Measurements from ENCODE around the gene GSPT1.

GSPT1 gene

GRCh38 chr16:11913425-11914079, 2.2 kb downstream of the GSPT1 start:
- no peak for DNase-seq (ENCODE audit: low spot score)
- FAIRE-seq, result no peak

GRCh38 chr16:11909653-11910545, 5.9 kb downstream of the GSPT1 start:
- DNase-seq (ENCODE audit: low spot score) (no peak), FAIRE-seq (no peak)

- DNase-seq (ENCODE audit: low spot score), result no peak
- FAIRE-seq, result no peak
Measured at GRCh38 chr16:11907160-11907970, 8.4 kb downstream of the GSPT1 start.

DNA sequence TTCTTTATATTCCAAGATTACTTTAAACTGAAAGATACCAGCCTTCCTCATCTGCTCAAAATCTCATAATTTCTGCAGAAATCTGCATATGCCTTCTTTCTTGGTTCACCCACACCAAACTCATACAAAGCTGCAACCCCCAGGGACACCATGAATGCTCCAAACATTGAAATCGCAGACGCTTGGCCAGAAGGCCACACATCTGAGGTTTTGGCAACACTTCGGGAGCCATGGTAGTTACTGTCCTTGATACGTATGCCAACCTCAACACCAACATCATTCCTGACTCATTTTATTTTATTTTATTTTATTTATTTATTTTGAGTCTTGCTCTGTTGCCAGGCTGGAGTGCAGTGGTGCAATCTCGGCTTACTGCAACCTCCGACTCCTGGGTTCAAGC, 11.8 kb downstream of the GSPT1 start:
- FAIRE-seq (no peak), DNase-seq (ENCODE audit: low spot score) (no peak)

- FAIRE-seq (no peak), DNase-seq (ENCODE audit: low spot score) (no peak)
Measured at GRCh38 chr16:11901091-11901490, 14.7 kb downstream of the GSPT1 start.

DNA sequence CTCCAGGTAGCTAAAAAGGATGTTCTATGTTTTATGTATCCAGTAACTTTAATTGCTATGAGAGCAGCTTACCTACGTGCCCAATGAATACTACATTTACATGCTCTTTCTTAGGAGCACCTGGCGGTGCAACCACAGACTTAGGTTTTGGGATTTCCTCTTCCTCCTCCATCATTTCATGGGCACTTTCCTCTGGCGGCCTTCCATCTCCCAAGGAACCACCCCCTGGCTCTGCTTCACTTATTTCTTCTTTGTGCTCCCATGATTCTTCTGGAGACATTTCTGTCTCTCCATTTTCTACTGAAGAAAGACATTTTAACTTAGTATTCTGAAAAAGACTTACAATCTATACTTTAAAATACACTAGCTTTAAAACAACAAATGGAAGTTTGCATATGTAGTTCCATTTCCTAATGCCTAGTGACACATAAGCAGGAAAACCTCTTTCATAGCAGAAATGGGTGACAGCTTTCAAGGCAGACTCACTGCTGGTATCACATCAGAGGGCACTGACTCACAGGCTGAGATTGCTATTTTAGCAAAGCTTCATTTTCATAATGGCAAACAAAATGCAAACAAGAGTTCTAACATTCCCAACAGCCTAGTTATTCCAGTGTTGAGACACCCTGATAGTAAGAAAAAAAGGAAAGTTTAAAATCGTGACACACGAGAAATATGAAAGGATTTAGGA, 19.1 kb downstream of the GSPT1 start:
- FAIRE-seq (no peak), DNase-seq (ENCODE audit: low spot score) (no peak)

DNA sequence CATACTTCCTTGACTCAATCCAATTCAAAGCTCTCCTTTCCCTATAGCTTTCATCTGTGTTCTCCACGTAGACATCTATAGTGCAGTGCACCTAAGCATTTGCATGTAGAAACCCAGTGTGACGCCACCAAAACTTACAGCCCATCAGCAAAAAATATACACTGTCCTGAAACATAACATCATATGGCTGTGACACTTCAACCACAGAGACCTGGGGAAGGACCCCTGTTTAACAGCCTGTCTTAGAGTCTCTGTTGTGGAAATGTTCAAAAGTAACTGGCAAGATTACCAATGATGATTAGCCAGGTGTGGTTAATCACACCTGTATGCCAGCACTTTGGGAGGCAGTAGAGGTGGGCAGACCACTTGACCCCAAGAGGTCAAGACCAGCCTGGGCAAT, 22.2 kb downstream of the GSPT1 start:
- DNase-seq (ENCODE audit: low spot score) (no peak), FAIRE-seq (no peak)

DNA sequence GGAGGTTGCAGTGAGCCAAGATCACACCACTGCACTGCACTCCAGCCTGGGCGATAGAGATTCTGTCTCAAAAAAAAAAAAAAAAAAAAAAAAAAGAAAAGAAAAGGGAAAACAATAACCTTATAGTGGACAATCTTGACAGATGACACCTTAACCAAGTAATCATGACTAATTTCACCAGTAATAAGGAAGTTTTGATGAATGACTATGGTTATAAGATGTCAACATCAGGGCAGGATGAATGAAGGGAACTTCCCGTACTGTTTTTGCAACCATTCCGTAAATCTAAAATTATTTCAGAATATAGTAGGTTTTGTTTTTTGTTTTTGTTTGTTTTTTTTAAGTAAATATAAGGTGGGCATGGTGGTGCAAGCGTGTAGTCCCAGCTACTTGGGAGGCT, 23.0 kb downstream of the GSPT1 start:
- FAIRE-seq (no peak), DNase-seq (ENCODE audit: low spot score) (no peak)

DNA sequence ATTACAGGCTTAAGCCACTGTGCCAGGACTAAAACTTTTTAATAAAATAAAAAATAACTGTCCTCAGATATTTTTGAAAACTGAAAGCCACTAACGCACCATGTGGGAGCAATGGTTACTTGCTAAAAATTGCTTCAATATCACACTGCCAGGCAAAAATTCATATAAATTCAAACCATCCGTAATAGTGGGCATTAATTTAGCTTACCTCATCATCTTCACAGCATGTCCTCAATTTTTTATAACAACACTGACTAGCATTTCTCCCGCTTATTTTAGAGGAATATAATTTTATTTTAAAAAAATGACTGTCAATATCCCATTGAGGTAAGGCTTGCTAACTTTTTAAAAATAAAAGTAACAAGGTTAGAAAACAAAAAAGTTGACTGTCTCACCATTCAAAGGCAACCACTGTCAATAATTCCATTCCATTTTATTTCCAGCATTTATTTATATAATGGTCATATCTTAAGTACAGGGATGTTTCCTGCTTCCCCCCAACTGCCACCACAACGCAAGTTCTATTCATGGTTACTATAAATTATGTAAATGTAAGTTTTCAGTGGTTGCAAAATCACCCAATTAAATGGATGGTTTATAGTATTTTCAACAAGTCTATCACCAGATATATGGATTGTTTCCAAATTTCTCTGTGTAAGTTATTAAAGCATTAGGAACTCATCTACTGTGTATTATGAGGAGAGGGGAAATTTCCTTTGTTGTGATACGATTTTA, 25.4 kb downstream of the GSPT1 start:
- no peak for DNase-seq (ENCODE audit: low spot score)
- no peak for FAIRE-seq

DNA sequence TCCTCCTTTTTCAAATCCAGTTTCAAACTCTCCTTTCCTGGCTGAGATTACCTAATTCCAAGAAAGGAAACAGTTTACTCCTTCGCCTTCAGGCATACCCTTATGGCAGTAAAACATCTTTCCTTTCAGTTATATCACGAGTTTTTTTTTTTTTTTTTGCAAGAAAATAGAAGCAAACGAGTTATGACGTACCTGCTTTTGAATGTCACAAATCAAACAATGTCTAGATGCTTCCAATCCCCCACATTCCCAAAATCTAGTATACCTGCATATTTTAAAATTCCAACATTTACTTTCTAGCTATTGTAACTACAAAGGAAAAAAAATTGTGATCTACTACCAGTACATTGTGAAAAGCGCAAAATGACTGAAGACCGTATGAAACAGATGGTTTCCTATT, 28.9 kb downstream of the GSPT1 start:
- no peak for FAIRE-seq
- no peak for DNase-seq (ENCODE audit: low spot score)

GRCh38 chr16:11884035-11884434, 31.7 kb downstream of the GSPT1 start:
- FAIRE-seq, result no peak

GRCh38 chr16:11880007-11880406, 35.7 kb downstream of the GSPT1 start:
- FAIRE-seq, result no peak

More at GRCh38 chr16:11884035-11884434, 31.7 kb downstream of the GSPT1 start:
- no peak for DNase-seq (ENCODE audit: low spot score)

DNA sequence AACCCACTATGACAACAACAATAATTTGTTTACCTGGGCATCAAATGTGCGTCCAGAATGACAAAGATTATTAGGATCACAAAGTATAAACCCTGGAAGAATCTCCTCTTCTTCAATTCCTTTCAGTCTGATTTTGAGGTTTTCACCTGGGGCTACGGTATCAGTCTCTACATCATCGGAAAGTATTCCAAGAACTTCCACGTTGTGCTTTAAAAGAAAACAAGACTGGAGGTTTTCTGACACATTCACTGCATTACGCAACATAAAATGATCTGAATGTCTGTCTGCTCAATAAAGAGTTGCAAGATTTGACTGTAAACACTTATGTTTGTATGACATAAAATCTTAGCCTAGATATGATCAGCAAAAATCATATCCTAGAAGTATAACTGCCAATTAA, 38.4 kb downstream of the GSPT1 start:
- FAIRE-seq (no peak), DNase-seq (ENCODE audit: low spot score) (no peak)

More at GRCh38 chr16:11880007-11880406, 35.7 kb downstream of the GSPT1 start:
- no peak for DNase-seq (ENCODE audit: low spot score)

DNA sequence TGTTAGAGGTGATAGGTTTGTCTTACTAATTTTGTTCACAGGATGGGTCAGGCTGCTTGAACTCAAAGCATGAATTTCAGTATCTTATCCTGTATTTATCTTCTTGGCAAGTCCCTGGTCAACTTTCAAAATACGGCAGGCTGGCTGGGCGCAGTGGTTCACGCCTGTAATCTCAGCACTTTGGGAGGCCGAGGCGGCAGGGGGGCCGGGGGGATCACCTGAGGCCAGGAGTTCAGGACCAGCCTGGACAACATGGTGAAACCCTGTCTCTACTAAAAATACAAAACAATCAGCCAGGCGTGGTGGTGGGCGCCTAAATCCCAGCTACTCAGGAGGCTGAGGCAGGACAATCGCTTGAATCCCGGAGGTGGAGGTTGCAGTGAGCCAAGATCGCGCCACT, 39.5 kb downstream of the GSPT1 start:
- no peak for FAIRE-seq
- DNase-seq (ENCODE audit: low spot score), result no peak

DNA sequence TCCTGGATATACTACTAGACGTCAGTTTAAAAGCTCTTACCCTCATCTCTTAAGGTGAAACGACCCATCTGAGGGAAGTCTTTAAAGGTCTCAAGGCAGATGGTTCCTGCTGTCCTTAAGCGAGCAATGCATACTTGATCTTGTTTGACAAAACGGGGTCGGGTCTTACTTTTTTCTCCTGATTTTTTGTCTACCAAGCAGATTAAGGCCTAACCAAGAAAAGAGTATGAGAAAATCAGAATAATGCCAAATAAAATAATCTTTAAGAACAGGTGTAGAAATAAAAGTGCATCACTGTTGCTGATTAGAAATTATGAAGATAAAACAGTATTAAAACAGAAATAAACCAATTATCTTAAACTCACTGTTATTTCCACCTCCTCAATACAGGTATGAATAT, 40.0 kb downstream of the GSPT1 start:
- DNase-seq (ENCODE audit: low spot score) (no peak), FAIRE-seq (no peak)

DNA sequence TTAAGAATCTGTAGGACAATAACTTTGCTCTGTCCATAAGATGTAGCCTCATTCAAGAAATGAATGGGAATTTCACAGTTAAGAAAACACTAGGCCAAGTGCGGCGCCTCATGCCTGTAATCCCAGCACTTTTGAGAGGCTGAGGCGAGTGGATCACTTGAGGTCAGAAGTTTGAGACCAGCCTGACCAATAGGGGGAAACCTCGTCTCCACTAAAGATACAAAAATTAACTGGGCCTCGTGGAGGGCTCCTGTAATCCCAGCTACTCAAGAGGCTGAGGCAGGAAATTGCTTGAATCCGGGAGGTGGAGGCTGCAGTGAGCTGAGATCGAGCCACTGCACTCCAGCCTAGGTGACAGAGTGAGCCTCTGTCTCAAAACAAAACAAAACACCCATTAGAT, 44.6 kb downstream of the GSPT1 start:
- no peak for FAIRE-seq
- DNase-seq (ENCODE audit: low spot score), result no peak

DNA sequence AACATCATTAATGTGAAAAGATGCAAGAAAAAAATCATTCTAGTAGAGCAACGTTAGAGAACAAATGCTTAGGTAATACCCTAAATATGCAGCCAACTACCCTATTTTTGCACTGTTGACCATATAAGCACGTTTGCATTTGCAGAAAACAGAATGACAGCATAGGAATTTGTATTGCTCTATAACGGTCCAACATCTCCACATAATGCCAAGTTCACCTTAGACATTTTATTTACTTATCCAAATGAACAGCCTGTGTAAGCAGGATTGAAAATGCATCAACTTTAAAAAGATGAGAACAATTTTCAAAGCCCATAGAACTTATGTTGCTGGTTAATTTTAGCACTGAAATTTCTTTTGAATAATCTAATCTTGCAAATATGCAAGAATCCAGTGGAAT, 45.4 kb downstream of the GSPT1 start:
- DNase-seq (ENCODE audit: low spot score) (no peak), FAIRE-seq (no peak)

GRCh38 chr16:11869353-11870228, 46.2 kb downstream of the GSPT1 start:
- no peak for DNase-seq (ENCODE audit: low spot score)
- no peak for FAIRE-seq

DNA sequence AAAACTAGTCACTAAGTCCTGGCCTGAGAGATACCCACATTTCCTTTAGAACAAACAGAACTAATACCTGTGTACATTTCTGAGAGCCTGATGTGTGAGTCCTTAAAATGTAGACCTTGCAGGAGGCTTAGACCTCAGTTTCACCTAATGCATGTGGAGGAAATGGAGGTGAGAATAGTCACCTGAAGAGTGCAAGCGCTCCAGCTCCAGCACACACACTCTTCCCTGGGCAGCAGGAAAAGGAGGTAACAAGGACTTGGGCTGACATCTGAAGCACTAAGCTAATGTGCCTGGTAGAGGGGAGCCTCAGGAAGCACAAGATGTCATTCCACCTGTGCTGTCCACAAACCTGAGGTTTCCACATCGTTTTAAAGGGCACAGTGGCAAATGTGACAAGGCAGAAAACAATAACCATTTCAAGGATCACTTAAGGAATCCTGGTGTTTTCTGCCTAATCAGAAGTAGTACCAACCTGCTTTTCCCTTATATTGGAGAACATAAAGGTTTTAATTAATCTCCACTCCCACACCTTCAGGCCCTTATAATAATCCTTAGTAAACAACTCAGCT, 47.3 kb downstream of the GSPT1 start:
- no peak for FAIRE-seq
- DNase-seq (ENCODE audit: low spot score), result no peak

Data from urothelium cell line (cell line).